Stomach (tissue), 9 donors: ENCODE measurements around the gene EMC6. TPM values are rescaled to one million over a fixed set of nuclear protein-coding genes. Genes with fewer than 3 reads are reported as not detected.
A peak's percentile ranks its signal among the peaks of the same experiment; 100 is the strongest.

Experiments used
- DNase-seq, 2 donors: peaks; one replicate each; pipeline versions ENCODE4 v3.0.0 to v3.0.0-alpha.2; 2013 to 2019
- H3K27ac ChIP-seq, 5 donors: fragments of 200-600 bp in 4 of 5; sonication (generic) in 4 of 5; one replicate each; pipeline ENCODE4 v1.5.1; 2013 to 2019; ENCODE audit warnings: mild to moderate bottlenecking in 1 of 5, moderate library complexity in 1 of 5
- H3K27me3 ChIP-seq, 3 donors: fragments of 200-600 bp; sonication (generic); one replicate each; pipeline ENCODE4 v1.5.1; 2017 to 2019; ENCODE audit warnings: mixed run types in 1 of 3
- H3K36me3 ChIP-seq, 4 donors: fragments of 200-600 bp; sonication (generic); 1 replicate in 3 of 4; 2 replicates in 1 of 4; pipeline ENCODE4 v1.5.1; 2016 to 2019
- H3K4me1 ChIP-seq, 4 donors: fragments of 200-600 bp; sonication (generic); one replicate each; pipeline ENCODE4 v1.5.1; 2016 to 2019
- H3K4me3 ChIP-seq, 4 donors: fragments of 200-600 bp; sonication (generic) in 3 of 4; one replicate each; pipeline ENCODE4 v1.5.1; 2016 to 2019; ENCODE audit warnings: mild to moderate bottlenecking in 1 of 4
- H3K9me3 ChIP-seq, 4 donors: fragments of 200-600 bp; sonication (generic); one replicate each; pipeline ENCODE4 v1.5.1; 2016 to 2019
- EP300 ChIP-seq: sonication (generic); formaldehyde crosslinking; IDR thresholded peaks from one replicate; pipeline ENCODE4 v1.6.1; 2017; ENCODE audit warnings: antibody characterized with exemption
- POLR2A ChIP-seq, 4 donors: fragments of 450-650 bp; IDR thresholded peaks; one replicate each; pipeline ENCODE4 v1.6.1; 2016; ENCODE audit warnings: antibody characterized with exemption in 4 of 4, control low read depth in 2 of 4, mild to moderate bottlenecking in 1 of 4, moderate library complexity in 1 of 4
- POLR2AphosphoS5 ChIP-seq, 3 donors: sonication (generic); formaldehyde crosslinking; IDR thresholded peaks; one replicate each; pipeline ENCODE4 v1.6.1; 2016; ENCODE audit warnings: antibody characterized with exemption in 3 of 3
- WGBS, 5 donors: extraction: QIAGEN DNeasy Blood & Tissue Kit in 3 of 5; methylation state at CpG; one replicate each; pipeline versions ENCODE4 v1.1.5 to v1.1.7; 2013 to 2018; 5-methylcytosine and 5-hydroxymethylcytosine counted together
- intact Hi-C: fragments of 100-400 bp; cut with DNase I; formaldehyde crosslinking; loops from one replicate; pipeline ENCODE4 v1.15.1; 2023; ENCODE audit warnings: low total_unique reads
- polyA plus RNA-seq, 3 donors: library from polyadenylated mRNA; stranded (reverse); fragments of 200-250 nt; gene quantifications; one replicate each; pipeline ENCODE4 v1.2.3, GENCODE V29; 2013
- total RNA-seq, 5 donors: library from RNA; depleted of rRNA; stranded (reverse); fragments of >200 nt; gene quantifications; one replicate each; pipeline versions ENCODE4 v1.1.0 to v1.2.3, GENCODE V29; 2014 to 2016
- TF ChIP-seq, protein P1 (sequence below), 7 experiments: fragments of 450-650 bp in 4 of 7; fragments of 200-600 bp in 3 of 7; sonication (generic) in 3 of 7; IDR thresholded peaks; one replicate each; pipeline ENCODE4 v1.5.1; 2016 to 2019; ENCODE audit warnings: antibody characterized with exemption in 7 of 7, control low read depth in 2 of 7, mild to moderate bottlenecking in 1 of 7
- donor health status: healthy with polysubstance abuse.
- donor health status: Bipolar disorder and iron deficiency.
- donor health status: healthy.

The EMC6 gene
- total and polyA plus RNA-seq, 8 donors, result 2.6 to 75.6 (median 44.4) TPM; not detected in 2

DNA sequence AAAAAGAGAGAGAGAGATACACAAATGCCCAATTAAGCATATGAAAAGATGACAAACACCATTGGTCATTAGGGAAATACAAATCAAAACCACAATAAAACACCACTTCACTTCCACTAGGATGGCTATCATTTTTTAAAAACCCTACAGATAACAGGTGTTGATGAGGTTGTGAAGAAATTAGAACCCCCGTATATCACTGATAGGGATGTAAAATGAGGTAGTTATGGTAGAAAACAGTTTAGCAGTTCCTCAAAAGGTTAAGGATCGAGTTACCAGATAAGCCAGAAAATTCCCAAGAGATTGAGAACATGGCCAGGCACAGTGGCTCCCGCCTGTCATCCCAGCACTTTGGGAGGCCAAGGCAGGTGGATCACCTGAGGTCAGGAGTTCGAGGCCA lies 24.5 kb downstream of the EMC6 start:
- H3K27ac ChIP-seq, result no peak overlapping the region
- WGBS, 5 donors, result 42 to 61% (median 50%) methylated on average over 4 of the region's 4 CpGs
- no peak overlapping the region for H3K4me3 ChIP-seq
- H3K9me3 ChIP-seq, result peaks cover 0 to 8% (median 6%) of the 10 kb centered on the region in 4 donors
- H3K27me3 ChIP-seq, result peaks cover 0 to 90% (median 32%) of the 10 kb centered on the region in 3 donors
- H3K4me1 ChIP-seq, result peaks cover 16 to 27% (median 23%) of the 10 kb centered on the region in 4 donors
- TF ChIP-seq, protein P1, sequence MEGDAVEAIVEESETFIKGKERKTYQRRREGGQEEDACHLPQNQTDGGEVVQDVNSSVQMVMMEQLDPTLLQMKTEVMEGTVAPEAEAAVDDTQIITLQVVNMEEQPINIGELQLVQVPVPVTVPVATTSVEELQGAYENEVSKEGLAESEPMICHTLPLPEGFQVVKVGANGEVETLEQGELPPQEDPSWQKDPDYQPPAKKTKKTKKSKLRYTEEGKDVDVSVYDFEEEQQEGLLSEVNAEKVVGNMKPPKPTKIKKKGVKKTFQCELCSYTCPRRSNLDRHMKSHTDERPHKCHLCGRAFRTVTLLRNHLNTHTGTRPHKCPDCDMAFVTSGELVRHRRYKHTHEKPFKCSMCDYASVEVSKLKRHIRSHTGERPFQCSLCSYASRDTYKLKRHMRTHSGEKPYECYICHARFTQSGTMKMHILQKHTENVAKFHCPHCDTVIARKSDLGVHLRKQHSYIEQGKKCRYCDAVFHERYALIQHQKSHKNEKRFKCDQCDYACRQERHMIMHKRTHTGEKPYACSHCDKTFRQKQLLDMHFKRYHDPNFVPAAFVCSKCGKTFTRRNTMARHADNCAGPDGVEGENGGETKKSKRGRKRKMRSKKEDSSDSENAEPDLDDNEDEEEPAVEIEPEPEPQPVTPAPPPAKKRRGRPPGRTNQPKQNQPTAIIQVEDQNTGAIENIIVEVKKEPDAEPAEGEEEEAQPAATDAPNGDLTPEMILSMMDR (IDR thresholded peaks at IDR 0.05), result no peak
- TF ChIP-seq POLR2A (IDR thresholded peaks at IDR 0.05) (no peak), EP300 (no peak), POLR2AphosphoS5 (IDR thresholded peaks at IDR 0.05) (no peak)
- H3K36me3 ChIP-seq, result peaks cover 0 to 3% (median 0%) of the 10 kb centered on the region in 4 donors
- no peak for DNase-seq
- intact Hi-C loops, result no loop called here

DNA sequence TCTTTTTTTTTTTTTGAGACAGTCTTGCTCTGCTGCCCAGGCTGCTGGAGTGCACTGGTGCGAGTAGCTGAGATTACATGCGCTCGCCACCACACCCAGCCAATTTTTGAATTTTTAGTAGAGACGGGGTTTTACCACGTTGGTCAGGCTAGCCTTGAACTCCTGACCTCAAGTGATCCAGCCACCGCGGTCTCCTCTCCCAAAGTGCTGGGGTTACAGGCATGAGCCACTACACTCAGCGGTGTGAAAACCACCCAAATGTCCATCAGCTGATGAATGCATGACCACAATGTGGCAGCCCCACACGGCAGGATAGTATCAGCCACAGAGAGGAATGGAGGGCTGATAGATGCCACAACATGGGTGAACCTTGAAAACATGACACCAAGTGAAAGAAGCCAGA lies 25.2 kb downstream of the EMC6 start:
- DNase-seq, result no peak
- Histone ChIP-seq H3K4me3 (no peak overlapping the region), H3K27me3 (peaks cover 0 to 95% (median 32%) of the 10 kb centered on the region in 3 donors), H3K27ac (no peak overlapping the region), H3K4me1 (peaks cover 16 to 27% (median 23%) of the 10 kb centered on the region in 4 donors), H3K9me3 (peaks cover 0 to 13% (median 10%) of the 10 kb centered on the region in 4 donors), H3K36me3 (peaks cover 0 to 3% (median 0%) of the 10 kb centered on the region in 4 donors)
- WGBS, 5 donors, result 57 to 76% (median 68%) methylated on average over 9 of the region's 9 CpGs
- TF ChIP-seq POLR2AphosphoS5 (IDR thresholded peaks at IDR 0.05) (no peak), EP300 (no peak), POLR2A (IDR thresholded peaks at IDR 0.05) (no peak)
- TF ChIP-seq, protein P1 (IDR thresholded peaks at IDR 0.05), result no peak
- intact Hi-C loops, result no loop called here

DNA sequence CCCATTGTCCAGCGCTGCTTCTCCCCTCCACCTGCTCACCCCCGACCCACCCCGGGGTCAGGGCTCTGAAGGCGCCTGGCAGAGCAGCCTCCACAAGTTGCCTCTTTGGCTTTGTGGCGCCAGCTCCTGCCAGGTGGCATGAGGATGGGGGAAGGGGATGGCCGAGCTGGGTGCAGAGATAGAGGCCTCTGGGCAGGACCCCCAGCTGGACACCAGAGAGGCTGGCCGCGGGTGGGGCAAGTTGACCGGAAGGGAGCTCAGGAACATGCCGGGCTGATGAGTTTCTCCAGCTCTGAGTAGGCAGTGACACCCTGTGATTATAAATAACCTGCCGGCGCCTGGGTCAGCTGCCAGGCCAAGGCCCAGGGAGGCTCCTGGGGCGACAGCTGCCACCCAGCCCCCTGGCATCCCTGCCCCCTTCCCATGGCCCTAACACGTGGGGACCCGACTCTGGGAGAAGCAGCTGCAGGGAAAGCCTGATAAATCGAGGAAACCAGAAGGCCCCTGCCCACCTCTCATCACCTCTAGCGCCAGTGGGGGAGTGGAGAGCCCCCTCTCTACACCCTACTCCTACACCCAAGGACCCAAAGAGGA lies 26.6 kb downstream of the EMC6 start:
- WGBS, 5 donors, result 9 to 35% (median 12%) methylated on average over 8 to 17 of the region's 17 CpGs
- H3K27me3 ChIP-seq, result peaks cover 0 to 83% (median 32%) of the 10 kb centered on the region in 3 donors
- TF ChIP-seq EP300 (no peak), POLR2A (IDR thresholded peaks at IDR 0.05) (no peak), POLR2AphosphoS5 (IDR thresholded peaks at IDR 0.05) (no peak)
- TF ChIP-seq, protein P1 (IDR thresholded peaks at IDR 0.05), result no peak
- intact Hi-C loops, result no loop called here
- peaks cover 0 to 13% (median 10%) of the 10 kb centered on the region in 4 donors for H3K9me3 ChIP-seq
- H3K4me3 ChIP-seq, result peak overlapping the region; percentile 44 to 69 (median 50)
- H3K27ac ChIP-seq, result peak overlapping the region in 1 of 5 donors; percentile 16
- H3K4me1 ChIP-seq, result peaks cover 16 to 27% (median 23%) of the 10 kb centered on the region in 4 donors
- no peaks in the 10 kb centered on the region for H3K36me3 ChIP-seq
- DNase-seq, result no peak

DNA sequence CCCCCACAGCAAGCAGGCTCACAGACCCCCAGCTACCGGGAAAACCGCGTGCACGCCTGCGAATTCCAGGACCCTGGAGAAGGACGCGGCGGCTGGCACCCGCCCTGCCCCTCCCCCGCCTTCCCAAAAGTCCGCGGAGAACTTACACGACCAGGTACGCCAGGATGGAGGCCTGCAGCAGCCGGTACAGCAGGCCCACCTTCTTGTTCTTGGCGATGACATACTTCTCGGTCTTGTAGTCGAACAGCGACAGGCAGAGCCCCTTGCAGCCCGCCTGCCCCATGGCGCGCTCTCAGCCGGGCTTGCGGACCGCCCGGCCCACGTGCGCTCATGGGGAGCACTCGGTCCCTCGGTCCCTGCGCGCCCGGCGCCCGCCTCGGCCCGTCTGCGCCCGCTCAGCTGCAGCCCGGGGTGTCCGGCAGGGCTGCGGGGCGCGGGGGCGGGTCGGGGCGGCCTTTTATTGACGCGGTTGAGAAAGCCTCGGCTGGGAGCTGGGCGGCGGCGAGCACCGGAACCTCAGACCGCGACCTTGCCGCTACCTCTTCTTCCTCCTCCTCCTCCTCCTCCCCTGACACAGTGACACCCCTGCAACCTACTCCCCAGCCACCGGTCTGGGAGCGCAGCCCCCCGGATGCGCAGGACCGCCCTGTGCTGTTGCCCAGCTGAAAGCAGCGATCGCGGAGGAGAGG lies 27.3 kb downstream of the EMC6 start, which contains the start of gene P2RX5:
Gene P2RX5 (minus strand): TSS at position 433 of the 689 bp plus-strand sequence. CDS start 150 bp downstream, at position 283.
- WGBS, 5 donors, result 0 to 2% (median 1%) methylated on average over 32 to 65 of the region's 65 CpGs

More for the DNA sequence above, 27.3 kb downstream of the EMC6 start, which contains the start of gene P2RX5:
- Histone ChIP-seq H3K9me3 (peaks cover 0 to 13% (median 10%) of the 10 kb centered on the region in 4 donors), H3K27me3 (peaks cover 0 to 76% (median 32%) of the 10 kb centered on the region in 3 donors), H3K4me3 (peak within 1 kb of the TSS; percentile 44 to 69 (median 50)), H3K27ac (peak within 1 kb of the TSS in 1 of 5 donors; percentile 16), H3K4me1 (peaks cover 16 to 27% (median 23%) of the 10 kb centered on the region in 4 donors), H3K36me3 (no peaks in the 10 kb centered on the region)
- peak in 1 of 2 donors; percentile 62 for DNase-seq
- TF ChIP-seq POLR2A (IDR thresholded peaks at IDR 0.05) (no peak), EP300 (no peak), POLR2AphosphoS5 (IDR thresholded peaks at IDR 0.05) (no peak)
- TF ChIP-seq, protein P1 (IDR thresholded peaks at IDR 0.05), result no peak
- intact Hi-C loops, result no loop called here
